Kasumi-1 (cell line): Measurements from ENCODE around the gene TRIM45.
"Not testable (repeated sequence)": the region's sequence is repeated elsewhere in the genome, so short reads cannot be mapped to it uniquely, and the experiment has no call there.

ENCODE experiments used
- DNase-seq, 2 experiments: peaks; one replicate each; lab custom pipeline; 2025; lab: John Stamatoyannopoulos, UW

The TRIM45 gene

GRCh38 chr1:117121589-117122329, at the start of gene TRIM45:
Gene TRIM45 (minus strand): TSS chr1:117121749. CDS start chr1:117121201, 548 bp downstream.
- peak; percentile 91 to 94 for DNase-seq

GRCh38 chr1:117169871-117170596, 48.5 kb upstream of the TRIM45 start:
- no peak for DNase-seq

GRCh38 chr1:117167402-117167801, 45.9 kb upstream of the TRIM45 start:
- no peak for DNase-seq

GRCh38 chr1:117166076-117166475, 44.5 kb upstream of the TRIM45 start:
- DNase-seq, result no peak

GRCh38 chr1:117164209-117164608, 42.7 kb upstream of the TRIM45 start:
- no peak for DNase-seq

GRCh38 chr1:117162816-117163215, 41.3 kb upstream of the TRIM45 start:
- no peak for DNase-seq

- DNase-seq, result no peak
Observed at GRCh38 chr1:117161887-117162286, 40.3 kb upstream of the TRIM45 start.

GRCh38 chr1:117151305-117151704, 29.8 kb upstream of the TRIM45 start:
- not testable (repeated sequence) for DNase-seq

GRCh38 chr1:117150316-117150715, 28.8 kb upstream of the TRIM45 start:
- DNase-seq, result peak; percentile 0 to 6

- DNase-seq, result no peak
Observed at GRCh38 chr1:117147856-117148588, 26.5 kb upstream of the TRIM45 start.

- DNase-seq, result no peak
Observed at GRCh38 chr1:117147341-117147831, 25.8 kb upstream of the TRIM45 start.

- no peak for DNase-seq
Observed at GRCh38 chr1:117146575-117147340, 25.2 kb upstream of the TRIM45 start.

- DNase-seq, result no peak
Observed at GRCh38 chr1:117146072-117146471, 24.5 kb upstream of the TRIM45 start.

- no peak for DNase-seq
Observed at GRCh38 chr1:117143871-117144270, 22.3 kb upstream of the TRIM45 start.

GRCh38 chr1:117143172-117143571, 21.6 kb upstream of the TRIM45 start:
- no peak for DNase-seq

GRCh38 chr1:117142200-117142599, 20.7 kb upstream of the TRIM45 start:
- DNase-seq, result no peak

GRCh38 chr1:117138561-117138960, 17.0 kb upstream of the TRIM45 start:
- no peak for DNase-seq

GRCh38 chr1:117138106-117138505, 16.6 kb upstream of the TRIM45 start:
- no peak for DNase-seq

GRCh38 chr1:117137281-117137855, 15.8 kb upstream of the TRIM45 start:
- DNase-seq, result no peak

- no peak for DNase-seq
Observed at GRCh38 chr1:117136749-117137148, 15.2 kb upstream of the TRIM45 start.

GRCh38 chr1:117135329-117135728, 13.8 kb upstream of the TRIM45 start:
- no peak for DNase-seq
